GM20431 (cell line): ENCODE measurements around the gene STMP1.

Experiments used
- in situ Hi-C: fragments of 300-500 bp; cut with MseI, MboI; formaldehyde crosslinking; loops from one replicate; pipeline ENCODE4 v1.15.0; 2020; ENCODE audit warnings: low sequenced_read_pairs; ENCODE audit not compliant: unreplicated experiment

The STMP1 gene

DNA sequence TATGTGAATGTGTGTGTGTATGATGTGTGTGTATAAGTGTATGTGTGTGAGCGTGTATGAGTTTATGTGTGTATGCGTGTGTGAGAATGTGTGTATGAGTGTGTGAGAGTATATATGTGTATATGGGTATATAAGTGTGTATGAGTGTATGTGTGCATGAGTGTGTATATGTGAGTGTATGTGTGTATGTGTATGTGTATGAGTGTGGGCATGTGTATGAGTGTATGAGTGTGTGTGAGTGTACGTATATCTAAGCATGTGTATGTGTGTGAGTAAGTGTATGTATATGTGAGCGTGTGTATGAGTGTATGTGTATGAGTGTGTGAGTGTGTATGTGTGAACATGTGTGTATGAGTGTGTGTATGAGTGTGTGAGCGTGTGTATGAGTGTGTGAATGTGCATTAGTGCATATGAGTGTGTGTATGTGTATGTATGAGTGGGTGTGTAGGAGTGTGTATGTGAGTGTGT is 52.8 kb downstream of the STMP1 start:
- in situ Hi-C loops: no loop called here

DNA sequence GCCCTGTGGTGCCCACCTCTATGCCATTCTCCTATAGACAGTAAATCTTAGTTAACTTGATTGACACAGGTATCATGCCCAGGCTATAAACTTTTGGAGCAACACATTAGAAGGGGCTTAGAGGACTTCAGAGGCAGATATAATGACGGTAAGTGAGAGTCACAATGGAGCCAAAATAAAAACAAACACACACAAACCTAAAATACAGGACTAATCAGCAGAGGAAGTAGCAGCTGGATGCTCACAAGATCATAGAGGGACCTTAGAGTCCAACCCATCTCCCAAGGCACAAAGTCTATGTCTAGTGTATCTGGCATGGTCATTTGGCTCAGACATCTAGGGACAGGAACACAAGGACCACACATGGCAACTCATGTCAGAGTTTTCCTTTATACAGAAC is 53.4 kb downstream of the STMP1 start:
- in situ Hi-C loops: no loop called here

DNA sequence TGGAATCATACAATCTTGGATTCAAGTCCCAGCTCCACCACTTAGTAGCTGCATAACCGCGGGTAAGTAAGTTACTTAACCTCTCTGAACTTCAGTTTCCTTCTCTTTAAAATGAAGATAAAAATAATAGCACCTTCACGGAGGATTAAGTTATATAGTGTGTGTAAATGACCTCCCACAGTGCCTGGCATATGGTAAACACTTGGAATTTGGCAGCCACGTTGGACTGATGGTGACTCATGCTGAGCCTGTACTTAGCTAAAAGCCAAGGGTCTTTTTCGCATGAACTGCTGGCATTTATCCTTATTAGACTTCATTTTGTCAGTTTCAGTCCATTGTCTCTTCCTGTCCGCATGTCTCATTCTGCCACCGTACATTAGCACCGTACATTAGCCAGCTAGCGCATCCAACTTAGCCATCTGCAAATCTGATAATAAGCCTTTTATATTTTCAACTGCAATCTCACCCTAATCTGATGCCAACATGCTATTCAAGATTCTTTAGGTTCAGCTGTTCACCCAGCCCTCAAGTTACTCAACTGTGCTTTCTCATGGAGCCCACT is 54.4 kb downstream of the STMP1 start:
- in situ Hi-C loops: no loop called here

DNA sequence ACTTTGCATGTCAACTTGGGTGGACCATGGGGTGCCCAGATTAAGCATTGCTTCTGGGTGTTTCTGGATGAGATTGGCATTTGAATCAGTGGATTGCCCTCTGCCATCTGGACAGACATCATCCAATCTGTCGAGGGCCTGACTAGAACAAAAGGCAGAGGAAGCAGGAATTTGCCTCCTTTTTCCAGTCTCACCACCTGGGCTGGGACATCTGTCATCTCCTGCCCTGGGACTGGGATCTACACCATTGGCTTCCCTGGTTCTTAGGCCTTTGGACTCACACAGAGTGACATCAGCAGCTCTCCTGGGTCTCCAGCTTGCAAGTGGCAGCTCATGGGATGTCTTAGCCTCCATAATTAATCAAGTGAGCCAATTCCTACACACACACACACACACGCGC is 55.4 kb downstream of the STMP1 start:
- in situ Hi-C loops: no loop called here

DNA sequence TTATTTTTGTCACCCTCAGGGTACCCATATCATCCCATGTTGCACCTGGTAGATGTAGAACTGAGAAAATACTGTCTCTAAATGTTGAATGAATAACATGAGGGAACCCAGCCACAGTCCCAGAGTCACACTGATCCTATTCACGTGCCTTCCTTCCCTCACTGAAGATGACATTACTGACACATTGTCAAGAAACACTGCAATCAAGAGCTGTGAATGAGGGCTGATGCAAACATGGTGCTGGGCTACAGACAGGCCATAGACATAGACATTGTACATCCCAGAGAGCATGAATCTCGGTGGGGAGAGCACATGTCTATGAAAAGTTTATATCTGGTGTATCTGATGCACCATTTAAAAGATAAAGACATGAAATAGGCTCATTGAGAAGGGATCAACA is 55.9 kb downstream of the STMP1 start:
- in situ Hi-C loops: no loop called here

DNA sequence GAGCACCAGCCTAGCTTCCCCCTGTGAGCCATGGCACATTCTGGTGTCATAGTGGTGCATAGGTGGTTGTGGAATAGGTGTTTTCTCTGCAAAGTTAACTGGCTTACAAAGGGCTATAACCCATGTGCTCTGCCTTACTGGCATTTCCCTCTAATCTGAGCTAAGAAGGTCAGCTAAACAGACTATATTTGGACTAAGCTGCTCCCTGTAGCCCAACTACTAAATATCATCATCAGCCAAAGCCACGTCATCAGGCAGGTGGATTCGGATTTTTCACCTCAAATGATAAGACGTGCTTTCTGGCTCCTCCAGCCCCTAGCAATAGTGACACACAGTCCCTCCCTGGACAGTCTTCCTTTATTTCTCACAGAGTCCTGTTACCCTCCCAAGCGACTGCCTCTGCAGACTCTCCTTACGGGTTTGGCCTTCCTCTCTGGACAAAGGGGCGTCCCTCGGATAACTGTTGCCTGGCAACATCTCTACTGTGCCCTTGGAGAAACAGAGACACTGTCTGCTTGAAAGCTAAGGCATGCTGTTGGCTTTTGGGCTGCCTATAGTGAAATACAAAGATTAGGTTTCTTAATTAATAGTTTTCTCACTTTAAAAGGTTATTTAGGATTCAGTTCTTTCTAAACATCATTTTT is 56.6 kb downstream of the STMP1 start:
- in situ Hi-C loops: no loop called here

DNA sequence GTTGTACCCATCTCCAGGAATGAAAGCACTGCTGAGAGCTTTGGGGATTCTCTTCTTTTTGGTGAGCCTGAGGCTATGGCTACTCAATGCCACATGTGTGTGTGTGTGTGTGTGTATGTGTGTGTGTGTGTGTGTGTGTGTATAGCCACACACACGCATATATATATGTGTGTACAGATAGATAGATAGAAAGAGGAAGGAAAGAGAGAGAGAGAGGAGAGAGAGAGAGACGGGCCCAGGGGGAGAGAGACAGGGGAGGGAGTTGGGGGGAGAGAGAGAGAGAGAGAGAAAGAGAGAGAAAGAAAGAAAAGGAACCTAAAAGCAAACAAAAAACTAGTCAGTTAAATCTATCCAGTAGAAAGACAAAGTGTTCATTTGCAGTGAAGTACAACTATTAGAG is 57.4 kb downstream of the STMP1 start:
- in situ Hi-C loops: no loop called here

DNA sequence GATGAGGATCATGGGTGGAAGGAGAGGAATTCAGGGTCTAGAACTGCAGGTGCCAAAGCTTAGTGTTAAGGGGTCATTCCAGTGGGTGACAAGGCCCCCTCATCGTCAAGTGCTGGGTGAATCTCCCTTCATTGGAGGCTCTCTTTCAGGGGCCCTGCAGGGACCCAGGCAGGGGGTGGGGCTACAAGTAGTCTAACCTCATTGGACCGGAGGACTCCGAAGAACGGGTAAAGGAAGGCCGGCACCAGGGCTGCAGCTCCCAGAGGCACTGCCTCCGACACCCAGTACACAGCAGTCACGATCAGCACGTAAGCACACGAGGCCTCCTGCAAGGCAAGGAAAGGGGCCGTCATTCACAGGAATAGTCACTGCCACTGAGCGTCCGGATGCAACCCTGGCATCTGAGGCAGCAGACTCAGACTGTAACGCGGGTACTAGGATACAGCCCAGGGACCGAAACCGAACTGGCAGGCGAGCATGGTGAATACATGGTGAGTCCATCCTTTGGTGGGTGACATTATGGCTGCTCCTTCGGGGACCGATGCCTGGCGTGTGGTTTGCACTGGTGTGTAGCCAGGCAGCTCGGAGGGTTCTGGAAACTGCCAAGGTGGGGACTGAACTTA is 59.0 kb downstream of the STMP1 start:
- in situ Hi-C loops: no loop called here

DNA sequence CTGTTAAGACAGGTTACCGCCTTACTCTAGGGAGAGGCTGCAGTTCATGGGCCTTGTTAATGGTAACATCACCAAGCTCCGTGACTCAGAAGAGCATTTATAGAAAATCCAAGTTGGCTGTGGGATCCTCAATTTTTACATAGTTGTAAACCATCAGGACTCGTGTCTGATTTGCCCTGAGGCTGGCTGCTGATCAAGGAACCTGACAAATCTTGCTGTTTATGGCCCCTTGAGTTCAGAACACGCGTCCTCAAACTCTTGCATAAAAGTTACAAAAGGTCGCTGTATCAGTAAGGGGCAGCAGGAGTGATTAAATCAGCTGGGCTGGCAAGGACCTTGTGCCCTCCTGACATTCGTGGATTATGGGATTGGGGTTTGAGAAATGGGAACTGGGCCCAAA is 61.1 kb downstream of the STMP1 start:
- in situ Hi-C loops: no loop called here
